ENCODE results near the gene MSH2. TPM values are rescaled to one million over a fixed set of nuclear protein-coding genes. Genes with fewer than 3 reads are reported as not detected.

MSH2 gene
- total and polyA plus RNA-seq, 2 of the 13 experiments (the other 11 are each of a cell fraction or from before 2014, with no cell fraction given), result 19.9 to 76.3 TPM

GRCh38 chr2:47360283-47360682 is 42.7 kb upstream of the MSH2 start (continued):
- TF ChIP-seq MAX (IDR thresholded peaks at IDR 0.05) (no peak), ZNF782 (CRISPR knock-in tag; IDR thresholded peaks at IDR 0.05; ENCODE audit: borderline replicate concordance) (no peak), ZNF567 (CRISPR knock-in tag; IDR thresholded peaks at IDR 0.05; ENCODE audit: borderline replicate concordance) (no peak), BATF2 (CRISPR knock-in tag; IDR thresholded peaks at IDR 0.05) (no peak), ZNF746 (CRISPR knock-in tag; IDR thresholded peaks at IDR 0.05) (no peak), SMC3 (IDR thresholded peaks at IDR 0.05; ENCODE audit: low read length) (no peak), PHF21A (CRISPR knock-in tag; IDR thresholded peaks at IDR 0.05) (peak; percentile 60)

- 28% methylated on average over 3 of the region's 3 CpGs for WGBS (ENCODE audit: low lambda C conversion rate)
- peak; percentile 76 for DNase-seq (ENCODE audit: low spot score)
- H4K20me1 ChIP-seq (ENCODE audit: insufficient read depth, low read length), result no peaks in the 10 kb centered on the region
- no TSS peak for BruUV-seq (replicated peaks)
- no peak overlapping the region for H3K9ac ChIP-seq (ENCODE audit: insufficient read depth, low read depth, low read length)
- peaks cover 51% of the 10 kb centered on the region for H3K4me1 ChIP-seq (ENCODE audit: insufficient read depth, low read length)
- no peak for FAIRE-seq
- peak overlapping the region; percentile 77 for H3K4me2 ChIP-seq (ENCODE audit: low read depth, low read length)
- POLR2A ChIA-PET, result interaction anchor here (1.0 to 5.7 kb wide), 3 partner anchors 16 to 42 kb away, joined by 3 to 48 read pairs (median 5); partner anchors contain the start of gene MSH2
- H3K27ac ChIP-seq (ENCODE audit: extremely low read length, insufficient read depth, low read length), result no peak overlapping the region
- H3K79me2 ChIP-seq (ENCODE audit: insufficient read depth, low read length), result no peaks in the 10 kb centered on the region
- CTCF ChIA-PET (ENCODE audit: low intra/inter-chr PET ratio, low total read pairs), result no interaction called here
- H2AFZ ChIP-seq (ENCODE audit: low read length), result no peak overlapping the region
- no peak overlapping the region for H3K4me3 ChIP-seq (replicated peaks in 1 of 3; ENCODE audit: insufficient read depth in 1 of 3, low read depth in 2 of 3, low read length in 3 of 3)
- ATAC-seq, result peak; percentile 84
- no peaks in the 10 kb centered on the region for H3K9me3 ChIP-seq (ENCODE audit: low read length)
- intact Hi-C loops (cut with micrococcal nuclease; ENCODE audit: unreplicated experiment), result loop anchor here (1.0 kb wide), 1 partner anchor 16 kb away; no protein-coding TSS in a partner anchor
- H3K36me3 ChIP-seq (replicated peaks in 1 of 2; ENCODE audit: control insufficient read depth in 1 of 2, insufficient read depth in 2 of 2, low read length in 2 of 2), result no peaks in the 10 kb centered on the region
- no peaks in the 10 kb centered on the region for H3K27me3 ChIP-seq (ENCODE audit: control insufficient read depth in 1 of 2, insufficient read depth in 2 of 2, low read length in 2 of 2)
- in situ Hi-C loops (cut with HindIII; ENCODE audit: extremely low pct_ligation_motif_present, low pct_unique_long_range_greater_than_20kb), result no loop called here
- TF ChIP-seq ZNF253 (CRISPR knock-in tag; IDR thresholded peaks at IDR 0.05; ENCODE audit: borderline replicate concordance) (no peak), MEIS2 (CRISPR knock-in tag; IDR thresholded peaks at IDR 0.05) (no peak), NFE2 (CRISPR knock-in tag; IDR thresholded peaks at IDR 0.05) (no peak), SKIL (CRISPR knock-in tag; IDR thresholded peaks at IDR 0.05; ENCODE audit: borderline replicate concordance) (no peak), CEBPZ (IDR thresholded peaks at IDR 0.05; ENCODE audit: low read length) (no peak), CREBL2 (CRISPR knock-in tag; IDR thresholded peaks at IDR 0.05; ENCODE audit: borderline replicate concordance) (no peak), ZNF710 (CRISPR knock-in tag; IDR thresholded peaks at IDR 0.05; ENCODE audit: borderline replicate concordance) (no peak), HOXA9 (CRISPR knock-in tag; IDR thresholded peaks at IDR 0.05; ENCODE audit: borderline replicate concordance) (no peak)
Observed at GRCh38 chr2:47360927-47361326, 42.0 kb upstream of the MSH2 start.
